Activated CD8-positive, alpha-beta memory T cell treated with anti-CD3 and anti-CD28 coated beads, Interleukin-2, amount 50 U/mL, for 24 hours (primary cell): ENCODE measurements around the gene CDK11A.
"Not testable (repeated sequence)": the region's sequence is repeated elsewhere in the genome, so short reads cannot be mapped to it uniquely, and the experiment has no call there.

ENCODE experiments used
- DNase-seq: peaks from one replicate; pipeline ENCODE4 v3.0.0-alpha.2; 2020; ENCODE audit errors: extremely low read depth

Gene CDK11A

GRCh38 chr1:1684031-1684681, 40.0 kb downstream of the CDK11A start:
- DNase-seq = no peak

DNA sequence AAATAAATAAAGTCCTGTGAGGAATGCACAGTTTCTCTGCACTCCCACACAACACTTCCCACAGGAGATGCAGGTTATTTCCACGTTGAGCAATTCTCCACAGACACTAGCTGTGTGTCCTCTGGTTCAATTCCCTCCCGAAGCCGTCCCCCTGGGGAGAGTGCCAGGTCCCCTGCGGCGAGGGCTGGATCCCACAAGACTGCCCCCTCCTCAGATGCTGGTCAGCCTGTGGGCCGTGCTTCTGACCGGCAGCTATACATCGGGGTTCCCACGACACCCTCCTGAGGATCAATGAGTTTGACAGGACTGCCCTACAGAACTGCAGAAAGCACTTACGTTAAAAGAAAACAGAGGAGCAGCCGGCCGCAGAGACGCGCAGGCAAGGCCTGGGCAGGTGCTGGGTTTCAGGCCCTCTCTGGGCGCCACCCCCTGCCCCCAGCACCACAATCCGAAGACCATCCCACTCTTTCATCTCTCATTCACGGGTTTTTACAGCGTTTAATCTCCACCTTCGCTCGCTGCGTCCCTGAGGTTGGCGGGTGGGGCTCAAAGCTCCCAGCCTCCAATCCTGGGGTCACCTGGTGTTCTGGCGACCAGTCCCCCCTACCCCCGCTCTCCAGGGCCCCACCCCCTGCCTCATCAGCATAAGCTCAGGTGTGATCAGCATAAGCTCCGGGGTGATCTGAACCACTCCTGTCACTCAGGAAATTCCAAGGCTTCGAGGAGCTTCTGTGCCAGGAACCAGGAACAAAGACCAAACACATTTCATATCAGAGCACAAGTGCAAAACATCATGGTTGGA, 40.9 kb downstream of the CDK11A start:
- no peak for DNase-seq

- no peak for DNase-seq
Observed at GRCh38 chr1:1680912-1681273, 43.3 kb downstream of the CDK11A start.

DNA sequence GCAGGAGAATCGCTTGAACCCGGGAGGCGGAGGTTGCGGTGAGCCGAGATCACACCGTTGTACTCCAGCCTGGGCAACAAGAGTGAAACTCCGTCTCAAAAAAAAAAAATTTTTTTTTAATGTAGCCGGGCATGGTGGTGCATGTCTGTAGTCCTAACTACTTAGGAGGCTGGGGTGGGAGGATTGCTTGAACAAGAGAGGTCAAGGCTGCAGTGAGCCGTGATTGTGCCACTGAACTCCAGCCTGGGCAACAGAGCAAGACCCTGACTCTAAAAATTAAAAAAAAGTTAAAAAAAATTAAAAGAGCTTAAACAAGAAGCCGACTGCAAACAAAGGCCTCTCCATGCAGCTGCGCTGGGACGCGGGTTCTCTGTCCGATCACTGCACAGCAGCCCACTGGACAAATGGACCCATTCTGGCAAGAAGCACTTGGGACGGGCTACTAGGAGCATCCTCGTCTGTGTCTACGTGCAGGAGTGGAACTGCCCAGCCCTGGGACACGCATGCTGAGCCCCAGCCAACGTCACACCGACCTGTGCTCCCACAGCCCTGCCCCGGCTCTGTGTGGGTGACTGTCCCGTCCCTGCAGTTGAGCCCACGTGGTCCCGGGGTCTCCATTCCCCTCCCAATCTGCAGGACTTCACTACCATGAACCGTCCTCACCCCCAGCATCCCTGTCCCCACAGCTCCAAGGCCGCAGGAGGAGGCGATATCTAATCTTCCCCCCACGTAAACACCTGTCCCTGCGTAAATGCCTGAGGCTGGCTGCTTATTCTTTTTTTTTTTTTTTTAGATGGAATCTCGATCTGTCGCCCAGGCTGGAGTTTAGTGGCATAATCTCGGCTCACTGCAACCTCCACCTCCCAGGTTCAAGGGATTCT, 43.9 kb downstream of the CDK11A start:
- no peak for DNase-seq

DNA sequence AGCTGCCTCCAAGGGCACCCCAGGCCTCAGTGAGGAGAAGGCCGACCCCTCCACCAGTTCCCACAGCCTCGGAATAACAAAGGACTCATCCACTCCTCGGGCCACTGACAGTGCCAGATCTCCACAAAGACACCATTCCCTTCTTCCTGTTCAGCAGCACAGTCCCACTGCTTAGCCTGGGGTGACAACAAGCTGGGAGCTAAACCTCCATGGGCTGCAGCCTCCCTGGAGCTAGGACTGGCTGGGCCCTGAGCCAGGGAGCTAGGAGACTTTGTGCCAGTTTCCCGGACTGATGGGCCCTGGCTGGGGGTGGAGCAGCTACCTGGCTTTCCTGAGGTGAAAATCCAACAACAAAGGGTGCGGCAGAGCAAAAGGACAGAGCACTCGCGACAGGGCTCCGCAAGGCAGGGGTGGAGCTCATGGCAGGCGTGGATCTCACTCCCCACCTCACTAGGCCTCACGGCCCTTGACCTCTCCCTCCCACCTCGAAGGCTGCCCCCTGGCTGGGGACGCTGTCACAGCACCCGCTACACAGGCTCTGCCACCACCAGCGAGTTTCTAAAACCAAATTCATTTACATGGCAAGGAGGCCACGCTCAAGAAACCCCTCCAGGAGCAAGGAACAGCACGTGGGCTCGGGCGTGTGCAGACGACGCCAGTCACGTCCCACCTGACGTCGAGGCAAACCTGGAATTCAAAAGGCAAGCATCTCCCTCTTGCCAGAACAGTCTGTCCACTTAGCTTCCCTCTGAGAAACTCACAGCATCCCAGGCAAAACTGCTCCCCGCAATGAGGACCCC, 45.4 kb downstream of the CDK11A start:
- DNase-seq = peak; percentile 23

DNA sequence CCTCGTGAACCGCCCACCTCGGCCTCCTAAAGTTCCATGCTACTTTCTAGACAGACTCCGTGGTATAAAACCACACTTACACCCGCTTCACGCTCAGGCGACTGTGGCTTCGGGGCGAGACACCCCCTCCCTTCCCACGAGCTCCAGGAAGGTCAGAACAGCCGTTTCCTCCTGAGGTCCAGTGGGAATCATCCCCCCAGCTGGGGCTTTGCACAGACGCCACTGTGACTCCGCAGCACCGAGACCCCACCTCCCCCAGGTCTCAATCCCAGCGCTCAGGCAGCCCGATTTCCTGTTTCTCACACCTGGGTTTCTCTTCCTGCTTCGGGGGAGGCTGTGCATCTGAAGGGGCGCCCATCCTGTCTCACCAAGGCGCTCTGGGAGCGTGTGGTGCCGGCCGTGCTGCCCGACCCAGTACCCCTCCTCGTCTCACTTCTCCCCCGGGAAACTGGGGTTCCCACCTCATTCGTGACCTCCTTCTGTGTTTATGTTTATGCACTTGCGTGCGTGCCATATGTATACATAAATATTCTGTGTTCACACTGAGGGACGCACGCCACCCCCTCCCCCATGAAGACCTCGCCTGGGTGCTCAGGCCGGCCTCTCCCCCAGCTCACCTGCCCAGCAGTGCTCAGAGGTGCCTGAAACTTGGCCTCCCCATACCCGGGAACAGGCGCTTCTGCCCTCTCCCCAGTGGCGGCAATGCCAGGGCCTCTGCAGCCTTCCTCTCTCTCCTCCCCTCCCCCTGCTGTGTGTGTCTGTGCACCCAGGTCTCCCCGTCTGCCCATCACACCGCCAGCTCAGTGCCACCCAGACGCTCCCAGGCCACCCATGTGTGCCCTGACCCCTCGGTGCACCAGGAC, 46.2 kb downstream of the CDK11A start:
- DNase-seq = no peak

GRCh38 chr1:1676087-1676486, 48.1 kb downstream of the CDK11A start:
- DNase-seq = not testable (repeated sequence)

GRCh38 chr1:1675218-1675617, 48.9 kb downstream of the CDK11A start:
- not testable (repeated sequence) for DNase-seq

GRCh38 chr1:1674806-1675205, 49.4 kb downstream of the CDK11A start:
- DNase-seq = not testable (repeated sequence)

GRCh38 chr1:1672181-1672965, 51.8 kb downstream of the CDK11A start:
- DNase-seq = no peak

- no peak for DNase-seq
Observed at GRCh38 chr1:1671365-1672119, 52.6 kb downstream of the CDK11A start.

- DNase-seq = no peak
Observed at GRCh38 chr1:1670866-1671265, 53.3 kb downstream of the CDK11A start.

- DNase-seq = no peak
Observed at GRCh38 chr1:1669468-1670440, 54.4 kb downstream of the CDK11A start.

- DNase-seq = no peak
Observed at GRCh38 chr1:1666526-1666925, 57.6 kb downstream of the CDK11A start.

DNA sequence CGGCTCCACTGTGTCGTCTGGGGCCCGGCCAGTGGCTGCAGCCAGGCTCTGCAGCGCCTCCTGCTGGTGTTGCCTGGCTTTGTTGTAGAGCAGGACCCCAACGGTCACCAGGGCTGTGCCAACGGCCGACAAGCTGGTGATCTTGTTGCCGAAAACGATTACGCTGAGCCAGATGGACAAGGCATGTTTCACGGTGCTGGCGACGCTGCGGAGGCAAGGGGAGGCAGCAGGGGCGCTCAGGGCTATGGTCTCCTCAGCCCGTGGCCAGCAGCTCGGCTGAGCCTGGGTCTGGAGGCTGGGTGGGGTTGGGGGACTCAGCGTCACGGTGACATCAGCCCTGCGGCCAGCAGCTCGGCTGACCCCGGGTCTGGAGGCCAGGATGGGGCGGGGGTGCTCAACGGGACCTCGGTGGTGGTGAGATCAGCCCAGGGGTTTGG, 58.3 kb downstream of the CDK11A start:
- no peak for DNase-seq

- DNase-seq = no peak
Observed at GRCh38 chr1:1664941-1665814, 59.0 kb downstream of the CDK11A start.

DNA sequence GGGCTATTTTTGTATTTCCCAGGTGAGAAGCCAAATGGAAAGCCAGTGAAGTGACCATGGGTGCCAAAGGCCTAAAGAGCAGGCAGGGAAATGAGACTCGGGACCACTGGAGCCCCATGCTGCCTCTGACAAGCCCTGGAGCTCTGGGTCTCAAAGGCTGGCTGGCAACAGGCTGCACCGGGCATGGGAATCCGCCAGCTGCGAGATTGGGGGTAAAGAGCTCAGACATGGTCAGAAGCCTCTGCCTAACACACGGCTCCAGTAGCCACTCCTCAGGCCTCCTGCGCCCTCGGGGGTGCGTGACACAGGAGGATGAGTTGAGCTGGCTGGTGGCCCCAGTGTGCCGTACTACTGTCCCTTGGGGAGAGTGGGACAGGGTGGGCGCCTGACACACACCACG, 59.8 kb downstream of the CDK11A start:
- not testable (repeated sequence) for DNase-seq
